A549 (cell line): Measurements from ENCODE around the gene SDHAF2. TPM values are rescaled to one million over a fixed set of nuclear protein-coding genes. Genes with fewer than 3 reads are reported as not detected.
A peak's percentile ranks its signal among the peaks of the same experiment; 100 is the strongest.

ENCODE experiments used
- ATAC-seq, 2 experiments: fragments of 200-7000 bp in 1 of 2; fragments of >200 bp in 1 of 2; cut with Nextera tagmentation in 1 of 2; cut with Tn5 transposase in 1 of 2; 3 replicates each; pipeline versions ENCODE4 v1.8.0 to v1.9.1; 2018 to 2020; ENCODE audit warnings: mild to moderate bottlenecking in 1 of 2, moderate library complexity in 1 of 2
- CTCF ChIA-PET: fragments of 300-600 bp; sonication (Branson Sonifier 250); formaldehyde crosslinking; extraction: SDS; loops from one replicate; lab custom pipeline; 2021; ENCODE audit warnings: antibody characterized with exemption, inconsistent platforms; lab: Yijun Ruan, JAX
- POLR2A ChIA-PET: fragments of 350-600 bp; formaldehyde crosslinking; extraction: SDS; loops from one replicate; lab custom pipeline; 2021; ENCODE audit warnings: antibody characterized with exemption, inconsistent platforms; lab: Yijun Ruan, JAX
- DNase-seq, 2 experiments: peaks; one replicate each; pipeline versions ENCODE4 v3.0.0 to v3.0.0-alpha.2; 2011 to 2016; ENCODE audit warnings: low read depth in 1 of 2, low spot score in 1 of 2
- FAIRE-seq: peaks from 2 replicates; lab custom pipeline; 2011; peaks lifted over from hg19 to GRCh38; lab: Jason Lieb, UNC
- H3K27ac ChIP-seq, 2 experiments: fragments of >200 bp; sonication (Bioruptor Twin); formaldehyde crosslinking; 3 replicates each; pipeline ENCODE4 v1.5.1; 2016 to 2017
- H3K4me1 ChIP-seq: fragments of >200 bp; sonication (Bioruptor Twin); formaldehyde crosslinking; 3 replicates; pipeline ENCODE4 v1.6.1; 2016
- H3K4me2 ChIP-seq: fragments of >200 bp; sonication (Bioruptor Twin); formaldehyde crosslinking; 3 replicates; pipeline ENCODE4 v1.6.1; 2016
- H3K4me3 ChIP-seq: fragments of >200 bp; sonication (Bioruptor Twin); formaldehyde crosslinking; 3 replicates; pipeline ENCODE4 v1.5.1; 2016
- H3K9me3 ChIP-seq: fragments of >200 bp; sonication (Bioruptor Twin); formaldehyde crosslinking; 3 replicates; pipeline ENCODE4 v1.6.1; 2016
- CBX2 ChIP-seq: fragments of 200-600 bp; sonication (generic); IDR thresholded peaks from 2 replicates; pipeline ENCODE4 v1.6.1; 2016; ENCODE audit warnings: low read depth, mild to moderate bottlenecking, borderline replicate concordance
- CHD2 ChIP-seq: fragments of 150-350 bp; IDR thresholded peaks from 2 replicates; pipeline ENCODE4 v1.6.1; 2014; ENCODE audit warnings: low read length; ENCODE audit not compliant: partially characterized antibody
- EHMT2 ChIP-seq: fragments of 200-600 bp; sonication (generic); IDR thresholded peaks from 2 replicates; pipeline ENCODE4 v1.6.1; 2016; ENCODE audit warnings: antibody characterized with exemption, low read depth, mild to moderate bottlenecking, moderate library complexity
- ESRRA ChIP-seq: fragments of 150-350 bp; IDR thresholded peaks from 2 replicates; pipeline ENCODE4 v1.6.1; 2014; ENCODE audit warnings: mild to moderate bottlenecking, low read length, borderline replicate concordance
- FOXS1 ChIP-seq: fragments of 250-450 bp; sonication (Bioruptor Pico); IDR thresholded peaks from 2 replicates; pipeline ENCODE4 v1.5.0; 2020; ENCODE audit warnings: mild to moderate bottlenecking, moderate library complexity
- KDM1A ChIP-seq: fragments of 200-600 bp; sonication (generic); IDR thresholded peaks from 2 replicates; pipeline ENCODE4 v1.6.1; 2016; ENCODE audit warnings: low read depth, mild to moderate bottlenecking
- MAFK ChIP-seq: fragments of 450-650 bp; IDR thresholded peaks from 2 replicates; pipeline ENCODE4 v1.6.1; 2014; ENCODE audit not compliant: partially characterized antibody
- MAZ ChIP-seq: fragments of 150-350 bp; IDR thresholded peaks from 2 replicates; pipeline ENCODE4 v1.6.1; 2014; ENCODE audit warnings: antibody characterized with exemption, low read depth, low read length, borderline replicate concordance
- NPAS2 ChIP-seq: fragments of 250-450 bp; sonication (Bioruptor Pico); IDR thresholded peaks from 2 replicates; pipeline ENCODE4 v1.8.0; 2022; ENCODE audit warnings: mild to moderate bottlenecking, moderate library complexity, borderline replicate concordance
- PHF8 ChIP-seq: fragments of 200-600 bp; sonication (generic); IDR thresholded peaks from 2 replicates; pipeline ENCODE4 v1.6.1; 2016; ENCODE audit warnings: low read depth, mild to moderate bottlenecking, antibody characterized with exemption, moderate library complexity, borderline replicate concordance
- POLR2A ChIP-seq: IDR thresholded peaks from 2 replicates; pipeline ENCODE4 v1.6.1; 2012; ENCODE audit warnings: mild to moderate bottlenecking, low read length
- RCOR1 ChIP-seq: fragments of 150-350 bp; IDR thresholded peaks from 2 replicates; pipeline ENCODE4 v1.6.1; 2014; ENCODE audit warnings: antibody characterized with exemption, low read length, low read depth
- ZNF302 ChIP-seq: fragments of 250-450 bp; sonication (Bioruptor Pico); IDR thresholded peaks from 2 replicates; pipeline ENCODE4 v1.9.0; 2021; ENCODE audit warnings: inconsistent platforms, mild to moderate bottlenecking, moderate library complexity
- ZSCAN20 ChIP-seq: fragments of 250-450 bp; sonication (Bioruptor Pico); IDR thresholded peaks from 2 replicates; pipeline ENCODE4 v1.8.0; 2022; ENCODE audit warnings: mild to moderate bottlenecking, moderate library complexity
- WGBS: methylation state at CpG from one replicate; pipeline ENCODE4 v1.1.6; 2017; ENCODE audit errors: missing lambda C conversion rate; 5-methylcytosine and 5-hydroxymethylcytosine counted together
- polyA plus RNA-seq, 4 experiments: library from polyadenylated mRNA; depleted of rRNA in 3 of 4; stranded (reverse); fragments of >200 nt; fragmentation: RNase III in 1 of 4; extraction: RNeasy Plus Mini Kit Qiagen cat#74134 plus additional on column Dnase treatment in 1 of 4; gene quantifications; 2 replicates in 3 of 4; 3 replicates in 1 of 4; pipeline ENCODE4 v1.2.3, GENCODE V29; 2011 to 2017
- TF ChIP-seq, protein P1 (sequence below): fragments of 250-450 bp; sonication (Bioruptor Pico); IDR thresholded peaks from 2 replicates; pipeline ENCODE4 v1.5.0; 2021; ENCODE audit warnings: mild to moderate bottlenecking, moderate library complexity, borderline replicate concordance
- TF ChIP-seq, protein P2 (sequence below): fragments of 450-650 bp; IDR thresholded peaks from 2 replicates; pipeline ENCODE4 v1.6.1; 2014; ENCODE audit warnings: antibody characterized with exemption
- TF ChIP-seq, protein P3 (sequence below): fragments of >200 bp; sonication (Bioruptor Twin); formaldehyde crosslinking; IDR thresholded peaks from 3 replicates; pipeline ENCODE4 v1.6.1; 2016

The SDHAF2 gene
- polyA plus RNA-seq, 2 of the 4 experiments (the other 2 are of a cell fraction) = 44.4 to 76.4 TPM

DNA sequence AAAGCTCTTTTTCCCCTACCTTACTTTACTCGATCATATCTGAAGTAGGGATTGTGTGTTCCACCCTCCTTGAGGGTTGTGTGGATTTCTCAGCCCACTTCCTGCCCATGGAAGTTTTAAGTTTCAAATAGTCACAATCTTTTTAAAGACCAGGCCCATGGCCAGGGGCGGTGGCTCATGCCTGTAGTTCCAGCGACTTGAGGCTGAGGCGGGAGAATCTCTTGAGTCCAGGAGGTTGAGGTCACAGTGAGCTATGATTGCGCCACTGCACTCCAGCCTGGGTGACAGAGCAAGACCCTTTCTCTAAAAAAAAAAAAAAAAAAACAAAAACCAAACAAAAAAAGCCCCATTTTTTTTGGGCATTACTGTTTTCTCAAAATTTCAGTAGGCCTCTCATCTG, 42.4 kb downstream of the SDHAF2 start:
- no peak for ATAC-seq
- CTCF ChIA-PET = interaction anchor here (0.8 to 8.2 kb wide), 8 partner anchors 26 to 166 kb away, joined by 3 to 59 read pairs (median 4); no protein-coding TSS in a partner anchor

DNA sequence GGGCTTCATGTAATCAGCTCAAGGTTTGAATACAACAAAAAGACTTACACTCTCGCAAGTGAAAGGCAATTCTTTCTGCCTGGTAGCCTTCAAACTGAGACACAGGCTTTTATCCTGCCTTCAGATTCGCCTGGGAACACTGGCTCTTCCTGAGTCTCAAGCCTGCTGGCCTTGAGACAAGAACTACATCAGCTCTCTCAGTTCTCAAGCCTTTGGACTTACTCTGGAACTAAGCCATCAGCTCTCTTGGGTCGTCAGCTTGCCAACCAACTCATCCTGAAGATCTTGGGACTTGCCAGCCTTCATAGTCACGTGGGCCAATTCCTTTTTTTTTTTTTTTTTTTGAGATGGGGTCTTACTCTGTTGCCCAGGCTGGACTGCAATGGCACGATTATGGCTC, 42.9 kb downstream of the SDHAF2 start:
- ChIA-PET POLR2A (no interaction called here), CTCF (interaction anchor here (0.7 to 8.2 kb wide), 8 partner anchors 27 to 206 kb away, joined by 3 to 59 read pairs (median 4); no protein-coding TSS in a partner anchor)
- 83% methylated on average over 5 of the region's 5 CpGs for WGBS
- Histone ChIP-seq H3K4me3 (no peak overlapping the region), H3K27ac (no peak overlapping the region), H3K4me1 (no peaks in the 10 kb centered on the region), H3K9me3 (no peaks in the 10 kb centered on the region), H3K4me2 (no peak overlapping the region)
- DNase-seq = no peak
- no peak for FAIRE-seq
- TF ChIP-seq NPAS2 (CRISPR knock-in tag) = no peak
- no peak for ATAC-seq

More for the DNA sequence above, 42.4 kb downstream of the SDHAF2 start:
- TF ChIP-seq ZSCAN20 (CRISPR knock-in tag) (no peak), EHMT2 (no peak), ZNF302 (CRISPR knock-in tag) (no peak), RCOR1 (no peak), CBX2 (no peak), MAZ (no peak), FOXS1 (CRISPR knock-in tag) (no peak), CHD2 (no peak), KDM1A (no peak), POLR2A (no peak), ESRRA (no peak)
- TF ChIP-seq, protein P1, sequence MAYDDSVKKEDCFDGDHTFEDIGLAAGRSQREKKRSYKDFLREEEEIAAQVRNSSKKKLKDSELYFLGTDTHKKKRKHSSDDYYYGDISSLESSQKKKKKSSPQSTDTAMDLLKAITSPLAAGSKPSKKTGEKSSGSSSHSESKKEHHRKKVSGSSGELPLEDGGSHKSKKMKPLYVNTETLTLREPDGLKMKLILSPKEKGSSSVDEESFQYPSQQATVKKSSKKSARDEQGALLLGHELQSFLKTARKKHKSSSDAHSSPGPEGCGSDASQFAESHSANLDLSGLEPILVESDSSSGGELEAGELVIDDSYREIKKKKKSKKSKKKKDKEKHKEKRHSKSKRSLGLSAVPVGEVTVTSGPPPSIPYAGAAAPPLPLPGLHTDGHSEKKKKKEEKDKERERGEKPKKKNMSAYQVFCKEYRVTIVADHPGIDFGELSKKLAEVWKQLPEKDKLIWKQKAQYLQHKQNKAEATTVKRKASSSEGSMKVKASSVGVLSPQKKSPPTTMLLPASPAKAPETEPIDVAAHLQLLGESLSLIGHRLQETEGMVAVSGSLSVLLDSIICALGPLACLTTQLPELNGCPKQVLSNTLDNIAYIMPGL (CRISPR knock-in tag) = no peak
- TF ChIP-seq, protein P2, sequence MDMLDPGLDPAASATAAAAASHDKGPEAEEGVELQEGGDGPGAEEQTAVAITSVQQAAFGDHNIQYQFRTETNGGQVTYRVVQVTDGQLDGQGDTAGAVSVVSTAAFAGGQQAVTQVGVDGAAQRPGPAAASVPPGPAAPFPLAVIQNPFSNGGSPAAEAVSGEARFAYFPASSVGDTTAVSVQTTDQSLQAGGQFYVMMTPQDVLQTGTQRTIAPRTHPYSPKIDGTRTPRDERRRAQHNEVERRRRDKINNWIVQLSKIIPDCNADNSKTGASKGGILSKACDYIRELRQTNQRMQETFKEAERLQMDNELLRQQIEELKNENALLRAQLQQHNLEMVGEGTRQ = no peak
- TF ChIP-seq, protein P3, sequence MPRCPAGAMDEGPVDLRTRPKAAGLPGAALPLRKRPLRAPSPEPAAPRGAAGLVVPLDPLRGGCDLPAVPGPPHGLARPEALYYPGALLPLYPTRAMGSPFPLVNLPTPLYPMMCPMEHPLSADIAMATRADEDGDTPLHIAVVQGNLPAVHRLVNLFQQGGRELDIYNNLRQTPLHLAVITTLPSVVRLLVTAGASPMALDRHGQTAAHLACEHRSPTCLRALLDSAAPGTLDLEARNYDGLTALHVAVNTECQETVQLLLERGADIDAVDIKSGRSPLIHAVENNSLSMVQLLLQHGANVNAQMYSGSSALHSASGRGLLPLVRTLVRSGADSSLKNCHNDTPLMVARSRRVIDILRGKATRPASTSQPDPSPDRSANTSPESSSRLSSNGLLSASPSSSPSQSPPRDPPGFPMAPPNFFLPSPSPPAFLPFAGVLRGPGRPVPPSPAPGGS = no peak
- Histone ChIP-seq H3K4me3 (no peak overlapping the region), H3K4me2 (no peak overlapping the region), H3K4me1 (no peaks in the 10 kb centered on the region), H3K9me3 (no peaks in the 10 kb centered on the region), H3K27ac (no peak overlapping the region)
- 95% methylated on average over 5 of the region's 5 CpGs for WGBS
- POLR2A ChIA-PET = no interaction called here
- FAIRE-seq (no peak), DNase-seq (no peak)

DNA sequence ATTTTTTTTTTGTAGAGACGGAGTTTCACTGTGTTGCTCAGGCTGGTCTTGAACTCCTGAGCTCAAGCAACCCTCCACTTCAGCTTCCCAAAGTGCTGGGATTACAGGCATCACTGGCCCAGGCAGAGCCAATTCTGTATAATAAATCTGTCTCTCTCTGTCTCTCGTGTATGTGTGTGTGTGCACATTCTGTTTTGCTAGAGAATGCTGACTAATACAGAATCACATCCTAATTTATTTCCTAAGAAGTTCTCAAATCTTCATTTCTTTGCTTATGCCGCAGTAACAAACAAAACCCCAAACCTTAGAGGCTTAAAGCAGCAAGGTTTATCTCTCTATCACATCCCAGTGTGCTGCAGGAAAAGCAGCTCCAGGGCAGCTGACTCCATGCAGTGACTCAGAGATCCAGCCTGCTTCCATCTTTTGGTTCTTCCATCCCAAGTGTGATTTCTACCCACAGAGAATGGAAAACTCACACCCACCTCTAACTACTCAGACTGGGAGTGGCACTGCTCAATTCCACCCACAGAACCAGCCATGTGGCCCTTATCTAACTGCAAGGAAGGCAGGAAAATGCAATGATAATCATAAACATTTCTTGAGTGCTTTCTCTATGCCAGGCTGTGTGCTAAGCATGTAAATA, 43.6 kb downstream of the SDHAF2 start:
- Histone ChIP-seq H3K27ac (no peak overlapping the region), H3K4me1 (no peaks in the 10 kb centered on the region), H3K4me3 (no peak overlapping the region), H3K9me3 (no peaks in the 10 kb centered on the region), H3K4me2 (no peak overlapping the region)
- ChIA-PET CTCF (interaction anchor here (0.7 to 8.2 kb wide), 7 partner anchors 28 to 206 kb away, joined by 3 to 59 read pairs (median 4); no protein-coding TSS in a partner anchor), POLR2A (no interaction called here)
- DNase-seq = no peak
- no peak for ATAC-seq
- WGBS = 83% methylated on average over 3 of the region's 3 CpGs
- no peak for TF ChIP-seq PHF8
- TF ChIP-seq MAFK = peak; percentile 60
- FAIRE-seq = no peak
